GM21576 (cell line): ENCODE data around the gene MARK3.
"Not testable (repeated sequence)": the region's sequence is repeated elsewhere in the genome, so short reads cannot be mapped to it uniquely, and the experiment has no call there.

Source experiments
- ATAC-seq: cut with Tn5 transposase; IDR thresholded peaks from one replicate; pipeline ENCODE4 v1.9.1; 2021; ENCODE audit warnings: mild to moderate bottlenecking, moderate library complexity; ENCODE audit not compliant: unreplicated experiment

The MARK3 gene

GRCh38 chr14:103385152-103385928 lies at the start of gene MARK3:
MARK3 (plus strand) TSS chr14:103385415; CDS start chr14:103386030, 615 bp downstream.
- ATAC-seq, result peak; percentile 95

- no peak for ATAC-seq
Measured at GRCh38 chr14:103336191-103336590, 49.0 kb upstream of the MARK3 start.

- no peak for ATAC-seq
Measured at GRCh38 chr14:103337794-103338193, 47.4 kb upstream of the MARK3 start.

- ATAC-seq, result no peak
Measured at GRCh38 chr14:103339561-103339960, 45.7 kb upstream of the MARK3 start.

GRCh38 chr14:103340480-103341212 lies 44.6 kb upstream of the MARK3 start:
- ATAC-seq, result no peak

GRCh38 chr14:103341250-103342129 lies 43.7 kb upstream of the MARK3 start:
- no peak for ATAC-seq

GRCh38 chr14:103343164-103343879 lies 41.9 kb upstream of the MARK3 start:
- no peak for ATAC-seq

GRCh38 chr14:103343905-103344797 lies 41.1 kb upstream of the MARK3 start:
- ATAC-seq, result no peak

- no peak for ATAC-seq
Measured at GRCh38 chr14:103346286-103346685, 38.9 kb upstream of the MARK3 start.

GRCh38 chr14:103347091-103347815 lies 38.0 kb upstream of the MARK3 start:
- ATAC-seq, result no peak

- no peak for ATAC-seq
Measured at GRCh38 chr14:103348154-103348553, 37.1 kb upstream of the MARK3 start.

GRCh38 chr14:103349982-103350381 lies 35.2 kb upstream of the MARK3 start:
- no peak for ATAC-seq

GRCh38 chr14:103353362-103353761 lies 31.9 kb upstream of the MARK3 start:
- ATAC-seq, result no peak

- ATAC-seq, result no peak
Measured at GRCh38 chr14:103354141-103354540, 31.1 kb upstream of the MARK3 start.

GRCh38 chr14:103356024-103356682 lies 29.1 kb upstream of the MARK3 start:
- no peak for ATAC-seq

- ATAC-seq, result not testable (repeated sequence)
Measured at GRCh38 chr14:103357552-103357951, 27.7 kb upstream of the MARK3 start.

- ATAC-seq, result no peak
Measured at GRCh38 chr14:103360548-103360947, 24.7 kb upstream of the MARK3 start.

GRCh38 chr14:103361867-103362266 lies 23.3 kb upstream of the MARK3 start:
- ATAC-seq, result no peak
